NCI-H526 (cell line): ENCODE results near the gene RPGR.
A peak's percentile ranks its signal among the peaks of the same experiment; 100 is the strongest.

Source experiments
- DNase-seq, 2 experiments: peaks; one replicate each; lab custom pipeline; 2025; lab: John Stamatoyannopoulos, UW

The RPGR gene

DNA sequence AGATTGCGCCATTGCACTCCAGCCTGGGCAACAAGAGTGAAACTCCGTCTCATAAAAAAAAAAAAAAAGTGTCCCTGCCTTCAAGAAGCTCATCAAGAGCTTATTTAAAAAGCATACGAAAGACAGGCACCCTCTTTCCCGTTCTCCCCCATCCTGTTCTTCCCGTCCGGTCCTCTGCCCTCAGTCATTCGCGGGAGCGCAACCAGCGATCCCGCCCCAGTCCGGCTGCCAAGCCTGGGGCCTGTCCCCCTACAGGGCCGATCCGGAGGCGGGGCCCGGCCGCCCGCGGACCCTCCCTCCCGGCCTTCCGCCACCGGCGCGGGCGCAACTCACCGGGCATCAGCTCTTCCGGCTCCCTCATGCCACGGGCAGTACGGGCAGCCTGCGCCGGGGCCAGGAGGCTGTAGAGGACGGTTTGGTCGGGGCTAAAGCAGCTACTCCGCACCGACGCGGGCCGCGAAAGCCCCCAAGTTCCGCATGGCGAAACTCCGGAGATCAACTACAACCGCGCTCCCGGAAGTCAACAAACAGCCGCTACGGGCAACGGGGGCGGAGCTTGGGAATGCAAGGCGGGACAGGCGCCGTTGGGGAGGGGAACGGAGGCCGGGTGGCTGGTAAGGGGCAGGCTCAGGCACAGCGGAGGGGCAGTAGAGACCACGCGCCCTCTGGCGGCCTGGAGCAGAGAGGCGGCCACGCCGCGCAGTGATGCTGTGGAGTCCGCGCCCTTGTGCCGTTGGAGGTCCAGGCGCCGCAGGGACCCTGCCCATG lies at the start of gene RPGR:
RPGR (minus strand) TSS at position 503 of the 768 bp plus-strand sequence; CDS start at position 361, 142 bp downstream.
- DNase-seq = peak; percentile 90 to 97

DNA sequence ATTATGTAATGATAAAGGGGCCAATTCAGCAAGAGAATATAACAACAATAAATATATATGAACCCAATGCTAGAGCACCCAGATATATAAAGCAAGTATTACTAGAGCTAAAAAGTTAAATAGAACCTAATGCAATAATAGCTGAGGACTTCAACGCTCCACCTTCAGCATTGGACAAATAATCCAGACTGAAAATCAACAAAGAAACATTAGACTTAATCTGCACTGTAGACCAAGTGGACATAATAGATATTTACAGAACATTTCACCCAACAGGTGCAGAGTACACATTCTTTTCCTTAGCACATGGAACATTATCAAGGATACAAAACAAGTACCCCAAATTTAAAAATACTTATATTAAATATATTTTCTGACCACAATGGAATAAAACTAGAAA lies 49.4 kb upstream of the RPGR start:
- no peak for DNase-seq

- DNase-seq = peak; percentile 17 to 56
Observed at GRCh38 chrX:38375891-38376290, 48.6 kb upstream of the RPGR start.

GRCh38 chrX:38374431-38374830 lies 47.1 kb upstream of the RPGR start:
- no peak for DNase-seq

- DNase-seq = no peak
Observed at GRCh38 chrX:38371641-38372040, 44.3 kb upstream of the RPGR start.

GRCh38 chrX:38368774-38369173 lies 41.5 kb upstream of the RPGR start:
- DNase-seq = no peak

DNA sequence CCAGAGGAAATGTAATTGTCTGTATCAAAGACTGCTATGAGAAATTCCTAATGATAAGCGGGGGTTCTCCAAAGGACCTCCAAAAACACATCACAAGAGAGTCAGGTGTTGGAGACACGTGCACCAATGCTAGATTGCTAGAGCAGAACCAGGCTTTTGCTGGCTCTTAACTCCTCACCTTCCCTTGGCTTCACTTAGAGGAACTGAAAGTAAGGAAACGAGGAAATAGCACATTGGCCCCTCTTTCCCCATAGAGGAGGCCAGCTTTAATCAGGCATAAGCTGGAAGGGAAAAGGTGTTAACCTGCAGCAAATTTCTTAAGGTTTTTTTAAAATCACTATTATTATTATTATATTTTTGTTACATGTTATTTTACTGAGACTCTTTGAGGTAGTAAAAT lies 38.6 kb upstream of the RPGR start:
- no peak for DNase-seq

DNA sequence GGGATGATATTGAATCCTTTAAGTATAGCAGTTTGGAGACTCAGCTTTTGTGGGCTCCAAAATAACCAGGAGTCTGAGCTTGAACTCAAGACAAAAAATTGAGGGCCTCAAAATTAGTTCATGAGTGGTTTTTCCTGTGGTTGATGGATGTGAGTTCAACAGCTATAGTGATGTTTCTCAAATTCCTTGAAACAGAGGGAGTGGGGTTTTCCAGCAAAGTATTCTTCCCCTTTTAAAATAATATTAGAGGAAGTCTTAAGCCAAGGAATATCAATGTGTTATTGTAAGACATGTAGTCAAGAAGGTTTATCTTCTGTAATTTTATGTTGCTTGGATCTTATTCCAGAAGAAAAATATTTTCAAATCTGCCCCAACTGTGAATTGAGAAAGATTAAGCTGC lies 35.7 kb upstream of the RPGR start:
- DNase-seq = no peak

- DNase-seq = peak in 1 of 2 experiments; percentile 3
Observed at GRCh38 chrX:38357747-38358673, 30.7 kb upstream of the RPGR start.

- no peak for DNase-seq
Observed at GRCh38 chrX:38356401-38356800, 29.1 kb upstream of the RPGR start.

- no peak for DNase-seq
Observed at GRCh38 chrX:38352362-38352761, 25.1 kb upstream of the RPGR start, which contains the start of gene OTC. OTC (plus strand) TSS chrX:38352604; CDS start chrX:38352697, 93 bp downstream.

GRCh38 chrX:38351346-38351745 lies 24.0 kb upstream of the RPGR start:
- DNase-seq = no peak

GRCh38 chrX:38347136-38347535 lies 19.8 kb upstream of the RPGR start:
- peak in 1 of 2 experiments; percentile 12 for DNase-seq

GRCh38 chrX:38346150-38346549 lies 18.8 kb upstream of the RPGR start:
- peak; percentile 73 for DNase-seq

- no peak for DNase-seq
Observed at GRCh38 chrX:38342853-38343778, 15.8 kb upstream of the RPGR start.

- no peak for DNase-seq
Observed at GRCh38 chrX:38341442-38341841, 14.1 kb upstream of the RPGR start.

DNA sequence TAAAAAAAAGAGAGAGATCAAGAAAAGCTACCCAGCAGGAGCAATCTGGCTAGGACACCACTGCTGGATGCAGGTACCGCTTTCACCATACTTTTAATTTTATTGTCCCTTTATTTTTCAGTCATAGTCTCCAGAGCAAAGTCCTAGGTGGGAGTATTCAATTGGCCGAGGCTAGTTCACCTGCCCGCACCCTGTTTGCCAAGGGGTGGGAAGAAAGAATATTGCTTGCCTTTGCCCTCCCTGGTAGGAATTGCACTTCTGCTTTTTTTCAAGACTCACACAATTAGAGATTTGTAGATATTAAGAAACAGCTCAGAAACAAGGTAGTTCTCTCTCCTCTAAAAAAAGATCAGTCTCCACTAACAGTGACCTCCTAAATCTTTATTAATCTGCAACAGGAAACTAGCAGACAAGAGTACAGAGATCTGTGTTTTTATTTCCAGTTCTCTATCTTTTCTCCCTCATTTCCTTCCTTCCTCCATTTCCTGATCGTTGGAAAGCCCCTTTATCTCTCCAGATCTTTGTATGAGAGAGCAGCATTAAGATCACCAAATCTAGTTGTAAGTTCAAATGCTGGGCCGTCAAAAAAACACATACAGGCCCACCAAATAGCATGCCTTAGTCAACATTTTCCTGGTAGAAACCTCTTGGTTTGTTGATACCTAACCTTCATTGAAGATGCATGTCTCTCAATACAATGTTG lies 9.4 kb upstream of the RPGR start:
- no peak for DNase-seq

DNA sequence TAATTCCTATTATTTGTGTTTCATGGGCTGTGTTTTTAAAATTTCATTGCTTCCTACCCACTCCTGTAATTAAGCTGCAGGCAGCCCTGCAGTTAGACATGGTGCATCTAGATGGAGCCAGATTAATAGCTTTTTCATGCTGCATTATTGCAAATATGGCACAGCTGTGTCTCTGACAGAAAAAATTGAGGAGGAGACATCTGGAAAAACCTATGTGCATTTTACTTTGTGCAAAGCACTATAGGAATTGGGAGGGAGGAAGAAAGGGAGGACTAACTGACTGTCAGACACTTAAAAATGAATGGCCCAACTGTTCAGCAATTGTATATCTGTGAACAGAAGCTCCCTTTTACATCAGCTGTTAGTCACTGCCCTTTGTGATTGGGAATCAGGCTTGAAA lies 8.1 kb upstream of the RPGR start:
- peak in 1 of 2 experiments; percentile 11 for DNase-seq

DNA sequence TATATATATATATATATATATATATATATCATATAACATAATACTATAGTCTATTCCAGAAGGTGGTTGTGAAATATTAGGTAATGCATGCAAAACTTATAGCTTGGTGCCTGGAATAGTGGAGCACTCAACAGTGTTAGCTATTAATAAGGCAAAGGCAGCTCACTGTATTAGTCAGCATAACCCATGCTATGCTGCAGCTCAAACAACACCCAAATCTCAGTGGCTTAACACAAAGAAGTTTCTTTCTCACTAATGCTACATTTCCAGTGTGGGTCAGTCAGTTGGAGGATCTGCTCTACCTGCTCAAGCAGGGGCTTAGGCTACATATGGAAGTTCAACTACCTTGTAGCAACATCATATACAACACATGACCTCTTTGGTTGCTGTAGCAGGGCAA lies 5.2 kb upstream of the RPGR start:
- DNase-seq = no peak

GRCh38 chrX:38327775-38328081 lies 419 bp upstream of the RPGR start:
- no peak for DNase-seq

GRCh38 chrX:38326086-38326485 lies 1.2 kb downstream of the RPGR start:
- DNase-seq = no peak
